H7 (cell line): Measurements from ENCODE around the gene TMEM217. TPM values are rescaled to one million over a fixed set of nuclear protein-coding genes. Genes with fewer than 3 reads are reported as not detected.

Source experiments
- DNase-seq: peaks from one replicate; pipeline ENCODE4 v3.0.0; 2012
- H3K27me3 ChIP-seq: 2 replicates; pipeline ENCODE4 v1.6.0; 2011; ENCODE audit warnings: mild to moderate bottlenecking, low read length; ENCODE audit not compliant: control insufficient read depth, insufficient read depth
- H3K36me3 ChIP-seq: replicated peaks from 2 replicates; pipeline ENCODE4 v1.5.1; 2011; ENCODE audit warnings: low read length; ENCODE audit not compliant: control insufficient read depth, insufficient read depth
- H3K4me3 ChIP-seq: 2 replicates; pipeline ENCODE4 v1.5.1; 2011; ENCODE audit warnings: low read depth, mild to moderate bottlenecking, control low read depth, low read length, moderate library complexity; ENCODE audit not compliant: insufficient read depth
- total RNA-seq: library from RNA; depleted of rRNA; stranded (reverse); fragments of >200 nt; shearing (Covaris generic); gene quantifications from 2 replicates; pipeline ENCODE4 v1.2.3, GENCODE V29; 2014

TMEM217 gene
- total RNA-seq, 1 experiment from 2014 or later, result 0.14 TPM

GRCh38 chr6:37177077-37177934 is 80.6 kb downstream of the TMEM217 start:
- DNase-seq, result no peak
- Histone ChIP-seq H3K4me3 (no peak overlapping the region), H3K36me3 (peaks cover 27% of the 10 kb centered on the region), H3K27me3 (no peaks in the 10 kb centered on the region)

- H3K4me3 ChIP-seq, result no peak overlapping the region
- no peak for DNase-seq
- peaks cover 29% of the 10 kb centered on the region for H3K36me3 ChIP-seq
- H3K27me3 ChIP-seq, result no peaks in the 10 kb centered on the region
Measured at GRCh38 chr6:37176268-37177076, 81.5 kb downstream of the TMEM217 start.

GRCh38 chr6:37175332-37176267 is 82.3 kb downstream of the TMEM217 start:
- H3K27me3 ChIP-seq, result no peaks in the 10 kb centered on the region
- no peak overlapping the region for H3K4me3 ChIP-seq
- no peak for DNase-seq
- H3K36me3 ChIP-seq, result peaks cover 35% of the 10 kb centered on the region

- H3K27me3 ChIP-seq, result no peaks in the 10 kb centered on the region
- no peak for DNase-seq
- peaks cover 35% of the 10 kb centered on the region for H3K36me3 ChIP-seq
- H3K4me3 ChIP-seq, result no peak overlapping the region
Measured at GRCh38 chr6:37174515-37175331, 83.2 kb downstream of the TMEM217 start.

GRCh38 chr6:37174196-37174514 is 83.8 kb downstream of the TMEM217 start:
- no peak for DNase-seq
- Histone ChIP-seq H3K27me3 (no peaks in the 10 kb centered on the region), H3K4me3 (no peak overlapping the region), H3K36me3 (peaks cover 35% of the 10 kb centered on the region)

DNA sequence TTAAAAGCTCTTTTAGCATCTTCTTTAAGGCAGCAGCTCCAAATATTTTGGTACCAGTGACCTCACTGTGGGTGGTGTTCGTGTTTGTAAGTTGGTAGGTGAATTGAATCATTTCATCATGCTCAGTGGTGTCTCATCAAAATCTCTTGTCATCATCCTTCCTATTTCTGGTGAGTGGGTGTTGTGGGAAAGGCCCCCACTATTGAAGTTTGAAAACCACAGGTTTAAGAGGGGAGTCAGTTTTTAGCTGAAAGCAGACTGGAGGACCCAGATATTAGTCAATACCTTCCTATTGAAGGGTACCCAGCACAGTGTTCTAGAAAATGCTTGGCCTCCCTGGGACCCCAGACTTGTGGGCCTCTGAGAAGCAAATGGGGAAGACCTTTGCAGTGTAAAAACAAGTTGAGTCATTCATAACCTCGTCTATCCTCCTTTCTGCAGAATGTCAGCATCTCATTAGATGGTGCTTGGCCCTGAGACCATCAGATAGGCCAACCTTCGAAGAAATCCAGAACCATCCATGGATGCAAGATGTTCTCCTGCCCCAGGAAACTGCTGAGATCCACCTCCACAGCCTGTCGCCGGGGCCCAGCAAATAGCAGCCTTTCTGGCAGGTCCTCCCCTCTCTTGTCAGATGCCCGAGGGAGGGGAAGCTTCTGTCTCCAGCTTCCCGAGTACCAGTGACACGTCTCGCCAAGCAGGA is 84.3 kb downstream of the TMEM217 start:
- peaks cover 35% of the 10 kb centered on the region for H3K36me3 ChIP-seq
- no peak for DNase-seq
- H3K27me3 ChIP-seq, result no peaks in the 10 kb centered on the region
- H3K4me3 ChIP-seq, result no peak overlapping the region

DNA sequence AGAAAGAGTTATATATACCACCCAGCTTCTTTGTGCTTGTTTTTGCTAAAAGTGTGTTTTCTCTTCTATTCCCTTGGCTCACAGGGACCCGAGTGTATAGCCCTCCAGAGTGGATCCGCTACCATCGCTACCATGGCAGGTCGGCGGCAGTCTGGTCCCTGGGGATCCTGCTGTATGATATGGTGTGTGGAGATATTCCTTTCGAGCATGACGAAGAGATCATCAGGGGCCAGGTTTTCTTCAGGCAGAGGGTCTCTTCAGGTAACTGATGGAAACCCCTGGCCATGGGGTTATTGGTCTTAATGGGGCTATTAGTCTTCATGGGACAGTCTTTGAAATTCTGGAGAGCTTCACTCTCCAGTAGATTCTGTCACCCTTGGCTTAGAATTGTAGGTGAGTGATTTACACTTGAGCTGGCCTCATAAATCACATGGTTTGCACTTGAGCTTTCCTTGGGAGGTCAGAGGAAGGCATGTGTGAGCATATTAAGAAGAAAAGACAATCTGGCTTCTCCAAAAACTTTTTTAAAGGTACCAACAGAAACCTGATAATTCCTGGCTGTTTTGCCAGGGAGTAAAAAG is 84.9 kb downstream of the TMEM217 start:
- H3K4me3 ChIP-seq, result peak overlapping the region; percentile 100; the same call in 1 of the 2 replicates
- DNase-seq, result no peak
- no peaks in the 10 kb centered on the region for H3K27me3 ChIP-seq
- H3K36me3 ChIP-seq, result peaks cover 35% of the 10 kb centered on the region

DNA sequence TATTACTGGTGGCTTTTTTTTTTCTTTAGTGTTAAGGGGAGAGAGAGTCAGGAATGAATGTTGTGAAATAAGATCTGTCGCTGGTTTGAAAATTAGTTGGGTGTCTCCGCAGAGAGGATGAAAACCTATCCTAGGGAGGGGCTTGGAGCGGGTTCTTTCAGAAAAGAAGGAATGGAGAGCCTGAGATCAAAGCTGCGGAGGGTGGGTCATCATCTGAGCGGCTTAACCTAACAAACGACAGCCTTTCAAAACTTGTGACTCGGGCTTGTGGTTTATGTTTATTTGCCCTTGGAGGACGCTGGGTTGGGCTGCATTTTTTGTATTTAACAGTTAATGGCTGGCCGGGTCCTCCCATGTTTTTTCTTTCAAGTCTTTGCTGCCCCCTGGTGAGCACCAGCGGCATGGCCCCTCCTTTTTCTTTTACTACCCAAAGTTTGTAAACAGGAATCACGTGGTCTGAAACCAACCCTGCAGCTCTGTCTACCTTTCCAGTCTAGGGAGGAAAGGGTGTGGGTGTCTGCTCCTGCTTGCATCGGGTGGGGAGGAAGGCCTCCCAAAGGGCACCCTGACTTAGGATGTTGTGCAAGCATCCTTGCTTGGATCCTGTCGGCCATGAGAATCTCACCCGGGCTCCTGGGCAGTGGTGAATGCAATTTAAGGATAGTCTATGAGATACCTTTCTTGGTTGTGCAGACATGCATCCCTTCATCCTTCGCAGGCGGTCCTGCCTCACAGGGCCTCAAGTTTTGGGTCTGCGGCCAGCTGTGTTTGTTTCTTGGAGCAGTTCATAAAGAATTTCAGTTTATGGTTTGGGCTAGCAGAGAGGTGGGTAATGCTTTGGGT is 85.8 kb downstream of the TMEM217 start:
- H3K36me3 ChIP-seq, result peaks cover 35% of the 10 kb centered on the region
- H3K27me3 ChIP-seq, result no peaks in the 10 kb centered on the region
- H3K4me3 ChIP-seq, result peak overlapping the region; percentile 100
- DNase-seq, result peak; percentile 75

- Histone ChIP-seq H3K27me3 (no peaks in the 10 kb centered on the region), H3K36me3 (peaks cover 35% of the 10 kb centered on the region), H3K4me3 (peak overlapping the region; percentile 100)
- DNase-seq, result peak; percentile 48
Measured at GRCh38 chr6:37171201-37171969, 86.6 kb downstream of the TMEM217 start.

GRCh38 chr6:37170273-37171200 is 87.4 kb downstream of the TMEM217 start:
- Histone ChIP-seq H3K4me3 (peak overlapping the region; percentile 100), H3K27me3 (no peaks in the 10 kb centered on the region), H3K36me3 (peaks cover 35% of the 10 kb centered on the region)
- peak; percentile 76 for DNase-seq
